Measurements from ENCODE around the gene CCR7.

The CCR7 gene

GRCh38 chr17:40514013-40514875, 51.0 kb downstream of the CCR7 start:
- no peak for DNase-seq

GRCh38 chr17:40511667-40512220, 53.5 kb downstream of the CCR7 start:
- no peak for DNase-seq

GRCh38 chr17:40511136-40511535, 54.1 kb downstream of the CCR7 start:
- DNase-seq, result no peak

GRCh38 chr17:40510328-40510648, 55.0 kb downstream of the CCR7 start:
- no peak for DNase-seq

- no peak for DNase-seq
These were observed 55.5 kb downstream of the CCR7 start for GRCh38 chr17:40509626-40510327.

- DNase-seq, result no peak
These were observed 58.5 kb downstream of the CCR7 start for GRCh38 chr17:40506786-40507185.

Measured in NCI-H82 (cell line).